GM12891 (cell line): ENCODE results near the gene ITPR1.

Experiments used
- POLR2A ChIP-seq: IDR thresholded peaks from 2 replicates; pipeline ENCODE4 v1.6.1; 2011; ENCODE audit warnings: low read depth, low read length, control low read depth
- POLR2AphosphoS5 ChIP-seq: IDR thresholded peaks from 2 replicates; pipeline ENCODE4 v1.6.1; 2011; ENCODE audit warnings: low read depth, low read length, control low read depth
- SPI1 ChIP-seq: IDR thresholded peaks from 2 replicates; pipeline ENCODE4 v1.6.1; 2011; ENCODE audit warnings: low read depth, low read length, control low read depth

DNA sequence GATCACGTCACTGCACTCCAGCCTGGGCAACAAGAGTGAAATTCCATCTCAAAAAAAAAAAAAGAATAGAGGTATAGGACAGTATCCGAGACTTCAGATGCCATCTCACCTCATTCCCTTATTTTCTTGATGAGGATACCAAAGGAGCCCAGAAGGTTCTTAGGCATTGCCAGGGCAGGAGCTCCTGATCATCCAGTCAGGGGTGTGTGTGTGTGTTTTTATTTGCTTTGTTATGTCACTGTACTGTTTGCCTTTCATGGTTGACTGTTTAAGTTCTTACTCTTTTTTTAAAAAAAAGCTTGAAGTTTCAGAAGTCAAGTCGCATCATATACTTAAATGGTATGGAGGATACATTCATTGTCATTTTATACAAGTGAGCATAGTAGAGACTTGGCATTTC is 346.1 kb downstream of the ITPR1 start:
- TF ChIP-seq POLR2AphosphoS5, result no peak
- TF ChIP-seq POLR2A, result no peak
- no peak for TF ChIP-seq SPI1
